Measurements from ENCODE around the gene ITPRID1. TPM values are rescaled to one million over a fixed set of nuclear protein-coding genes. Genes with fewer than 3 reads are reported as not detected.

ITPRID1 gene
- polyA plus RNA-seq, 3 donors: not detected

GRCh38 chr7:31690935-31691334 is 177.0 kb downstream of the ITPRID1 start:
- peaks cover 37 to 42% of the 10 kb centered on the region in 2 donors for H3K4me1 ChIP-seq (ENCODE audit: control insufficient read depth in 1 of 2, insufficient read depth in 2 of 2, low read length in 2 of 2)
- no peak overlapping the region for H3K27ac Mint-ChIP-seq
- no peak for TF ChIP-seq CTCF (IDR thresholded peaks at IDR 0.05)
- no peaks in the 10 kb centered on the region for H3K27me3 ChIP-seq (ENCODE audit: control insufficient read depth in 2 of 2, insufficient read depth in 2 of 2, low read length in 2 of 2)
- H3K9ac ChIP-seq (ENCODE audit: insufficient read depth, low read length, poor library complexity, severe bottlenecking): no peak overlapping the region
- H2AFZ ChIP-seq (ENCODE audit: insufficient read depth, low read depth, low read length, poor library complexity, severe bottlenecking): no peak overlapping the region
- no peak overlapping the region for H3K4me3 ChIP-seq (replicated peaks in 1 of 3; ENCODE audit: low read depth in 2 of 3, low read length in 3 of 3)
- 63% methylated on average over 1 of the region's 2 CpGs for WGBS (ENCODE audit: insufficient coverage)
- H3K9me3 ChIP-seq (replicated peaks in 1 of 2; ENCODE audit: control insufficient read depth in 1 of 2, insufficient read depth in 1 of 2, low read length in 2 of 2): no peaks in the 10 kb centered on the region
- peaks cover 50% of the 10 kb centered on the region for H3K4me1 Mint-ChIP-seq
- no peaks in the 10 kb centered on the region for H3K79me2 ChIP-seq (ENCODE audit: insufficient read depth, low read length)
- H3K4me3 Mint-ChIP-seq: no peak overlapping the region
- intact Hi-C loops (cut with micrococcal nuclease): no loop called here
- no peak overlapping the region for H3K4me2 ChIP-seq (replicated peaks; ENCODE audit: extremely low read depth, low read length, poor library complexity, severe bottlenecking)
- no peak for DNase-seq
- no peaks in the 10 kb centered on the region for H4K20me1 ChIP-seq (ENCODE audit: insufficient read depth, low read length)
- peaks cover 5 to 14% (median 14%) of the 10 kb centered on the region in 3 donors for H3K27me3 Mint-ChIP-seq (ENCODE audit: low read depth in 3 of 3)
- no peaks in the 10 kb centered on the region for H3K36me3 ChIP-seq (replicated peaks in 1 of 2; ENCODE audit: control insufficient read depth in 1 of 2, insufficient read depth in 2 of 2, low read length in 2 of 2)
- peaks cover 0 to 2% (median 0%) of the 10 kb centered on the region in 7 donors for H3K9me3 Mint-ChIP-seq
- peaks cover 0 to 3% of the 10 kb centered on the region in 2 donors for H3K36me3 Mint-ChIP-seq
- H3K27ac ChIP-seq (ENCODE audit: low read depth in 1 of 2, low read length in 2 of 2): no peak overlapping the region

GRCh38 chr7:31692451-31692850 is 178.6 kb downstream of the ITPRID1 start:
- Histone ChIP-seq H3K4me1 (ENCODE audit: control insufficient read depth in 1 of 2, insufficient read depth in 2 of 2, low read length in 2 of 2) (peaks cover 35 to 42% of the 10 kb centered on the region in 2 donors), H3K27me3 (ENCODE audit: control insufficient read depth in 2 of 2, insufficient read depth in 2 of 2, low read length in 2 of 2) (no peaks in the 10 kb centered on the region), H3K36me3 (replicated peaks in 1 of 2; ENCODE audit: control insufficient read depth in 1 of 2, insufficient read depth in 2 of 2, low read length in 2 of 2) (no peaks in the 10 kb centered on the region), H3K9me3 (replicated peaks in 1 of 2; ENCODE audit: control insufficient read depth in 1 of 2, insufficient read depth in 1 of 2, low read length in 2 of 2) (no peaks in the 10 kb centered on the region), H3K4me3 (replicated peaks in 1 of 3; ENCODE audit: low read depth in 2 of 3, low read length in 3 of 3) (no peak overlapping the region), H3K79me2 (ENCODE audit: insufficient read depth, low read length) (no peaks in the 10 kb centered on the region), H3K4me2 (replicated peaks; ENCODE audit: extremely low read depth, low read length, poor library complexity, severe bottlenecking) (no peak overlapping the region), H3K27ac (ENCODE audit: low read depth in 1 of 2, low read length in 2 of 2) (no peak overlapping the region), H4K20me1 (ENCODE audit: insufficient read depth, low read length) (no peaks in the 10 kb centered on the region), H2AFZ (ENCODE audit: insufficient read depth, low read depth, low read length, poor library complexity, severe bottlenecking) (no peak overlapping the region), H3K9ac (ENCODE audit: insufficient read depth, low read length, poor library complexity, severe bottlenecking) (no peak overlapping the region)
- H3K27me3 Mint-ChIP-seq (ENCODE audit: low read depth in 3 of 3): peaks cover 5 to 19% (median 8%) of the 10 kb centered on the region in 3 donors
- peaks cover 46% of the 10 kb centered on the region for H3K4me1 Mint-ChIP-seq
- intact Hi-C loops (cut with micrococcal nuclease): no loop called here
- H3K9me3 Mint-ChIP-seq: peaks cover 0 to 2% (median 0%) of the 10 kb centered on the region in 7 donors
- H3K36me3 Mint-ChIP-seq: no peaks in the 10 kb centered on the region
- no peak overlapping the region for H3K27ac Mint-ChIP-seq
- 100% methylated on average over 2 of the region's 5 CpGs for WGBS (ENCODE audit: insufficient coverage)
- H3K4me3 Mint-ChIP-seq: no peak overlapping the region
- DNase-seq: no peak
- no peak for TF ChIP-seq CTCF (IDR thresholded peaks at IDR 0.05)
